ENCODE measurements around the gene ANXA5.
"Not testable (repeated sequence)": the region's sequence is repeated elsewhere in the genome, so short reads cannot be mapped to it uniquely, and the experiment has no call there.

ANXA5 gene

DNA sequence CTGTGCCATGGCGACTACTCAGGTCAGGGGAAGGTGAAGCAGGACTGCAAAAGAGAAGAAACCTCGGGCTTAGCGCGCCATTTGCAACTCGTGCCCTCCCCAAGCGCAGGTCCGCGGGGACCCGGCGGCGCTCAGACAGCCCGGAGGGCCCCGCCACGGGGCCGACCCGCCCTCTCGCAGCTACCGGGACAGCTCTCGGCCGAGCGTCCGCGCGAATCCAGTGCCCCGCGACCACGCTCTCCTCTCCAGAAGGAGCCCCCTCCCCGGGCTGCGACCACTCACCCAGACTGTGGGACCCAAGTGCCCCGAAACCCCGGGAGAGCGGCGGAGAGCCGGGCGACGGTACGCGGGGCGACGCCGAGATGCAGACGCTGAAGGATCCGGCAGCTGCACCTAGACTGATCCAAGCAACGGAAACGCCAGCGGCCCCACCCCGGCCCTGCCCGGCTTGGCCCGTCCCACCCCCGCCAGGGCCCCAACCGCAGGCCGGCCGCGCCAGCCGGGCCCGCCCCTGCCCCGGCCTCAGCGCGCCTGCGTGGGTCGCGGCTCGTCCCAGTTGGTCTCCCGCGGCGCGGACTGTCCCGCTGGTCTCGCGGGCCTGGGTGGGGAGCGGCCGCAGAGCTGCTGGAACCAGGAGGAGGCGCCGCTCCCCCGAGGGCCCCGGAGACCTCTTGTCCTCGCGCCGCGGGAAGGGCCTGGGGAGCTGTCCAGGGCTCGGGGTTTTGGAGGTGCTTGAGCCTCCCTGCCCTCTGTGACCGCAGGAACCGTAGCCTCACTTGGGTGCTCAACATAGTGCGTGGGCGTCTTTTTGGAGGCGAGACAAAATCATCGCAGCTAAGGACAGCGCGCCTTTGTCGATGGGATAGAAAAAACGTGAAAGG lies at the start of gene ANXA5:
Gene ANXA5, minus strand, starts transcription at position 400 of the 881 bp plus-strand sequence. Its CDS starts 391 bp downstream, at position 9.
- DNase-seq: peak; percentile 85

DNA sequence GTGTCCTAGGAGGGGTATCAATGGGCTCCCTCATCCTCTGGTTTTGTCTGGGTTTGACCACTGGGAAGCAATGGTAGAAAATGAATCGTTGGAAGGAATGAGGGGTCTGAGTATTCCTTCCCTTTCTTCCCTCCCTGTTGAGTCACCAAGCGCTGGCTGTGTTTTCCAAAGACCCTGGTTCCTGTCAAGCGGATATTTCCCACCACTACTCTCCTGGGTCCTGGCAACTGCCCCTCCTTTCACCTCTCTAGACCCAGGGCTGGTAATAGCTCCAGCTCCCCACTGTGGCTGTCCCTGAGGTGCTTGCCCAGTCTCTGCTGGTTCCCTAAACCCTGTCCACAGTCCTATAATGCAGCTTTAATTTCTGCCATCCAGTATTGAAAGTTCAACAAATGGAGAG lies 46.0 kb upstream of the ANXA5 start:
- DNase-seq: no peak

DNA sequence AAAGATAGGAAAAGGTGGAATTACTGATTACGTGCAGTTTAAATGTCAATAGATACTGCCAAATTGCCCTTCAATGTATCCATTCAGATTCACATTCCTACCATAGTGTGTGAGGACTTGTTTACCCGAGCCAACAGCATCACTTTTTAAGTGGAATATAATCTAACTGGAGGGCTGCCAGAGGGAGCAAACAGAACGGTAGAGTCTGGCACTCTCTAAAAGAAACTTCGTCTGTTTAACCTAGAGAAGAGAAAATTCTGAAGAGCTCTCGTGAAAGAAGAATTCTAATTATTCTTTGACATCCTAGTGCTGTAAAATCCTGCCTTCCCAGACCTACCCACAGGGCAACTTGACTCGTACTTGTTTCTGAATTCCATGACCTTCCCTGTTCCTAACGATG lies 45.0 kb upstream of the ANXA5 start:
- DNase-seq: no peak

DNA sequence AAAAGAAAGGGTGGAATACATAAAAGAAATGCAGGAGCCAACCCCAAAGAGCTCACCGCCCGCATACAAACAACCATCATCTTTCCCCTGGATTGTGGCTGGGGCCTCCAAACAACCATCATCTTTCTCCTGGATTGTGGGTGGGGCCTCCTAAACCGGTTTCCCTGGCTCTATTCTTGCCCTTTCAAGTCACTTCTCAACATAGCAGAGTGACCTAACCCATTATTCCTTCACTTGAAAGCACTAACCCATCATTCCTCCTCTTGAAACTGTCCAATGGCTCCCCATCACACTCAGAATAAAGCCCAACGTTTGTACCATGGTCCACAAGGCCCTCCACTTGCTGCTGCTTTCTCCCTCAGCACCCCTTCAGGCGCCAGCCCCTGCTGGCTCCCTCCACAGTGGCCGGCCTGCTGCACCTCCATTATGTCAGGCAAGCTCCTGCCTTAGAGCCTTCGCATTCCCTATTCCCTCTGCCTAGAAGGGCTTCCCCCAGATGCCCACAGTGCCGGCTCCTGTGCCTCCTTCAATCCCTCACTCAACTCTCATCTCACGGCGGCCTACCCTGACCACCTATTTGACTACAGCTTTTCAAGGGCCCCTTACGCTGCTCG lies 44.1 kb upstream of the ANXA5 start:
- no peak for DNase-seq

DNA sequence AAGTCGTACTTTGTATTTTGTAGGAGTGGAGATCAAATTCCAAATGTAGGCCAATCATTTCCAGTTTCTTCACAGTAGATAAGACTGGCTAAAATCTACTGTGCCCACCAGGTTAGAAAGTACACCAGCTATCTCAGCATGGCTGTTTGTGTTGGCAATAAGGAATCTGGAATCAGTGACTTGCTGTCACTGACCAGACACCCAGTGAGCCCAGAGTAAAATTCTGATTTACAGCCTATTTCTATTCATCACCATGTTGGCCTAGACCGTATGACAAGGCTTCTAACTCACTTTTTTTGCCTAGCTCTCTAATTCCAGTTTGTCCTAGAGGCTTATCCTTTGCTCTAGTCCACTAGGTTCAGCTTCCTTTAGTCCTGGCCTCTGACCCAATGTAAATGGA lies 42.8 kb upstream of the ANXA5 start:
- no peak for DNase-seq

DNA sequence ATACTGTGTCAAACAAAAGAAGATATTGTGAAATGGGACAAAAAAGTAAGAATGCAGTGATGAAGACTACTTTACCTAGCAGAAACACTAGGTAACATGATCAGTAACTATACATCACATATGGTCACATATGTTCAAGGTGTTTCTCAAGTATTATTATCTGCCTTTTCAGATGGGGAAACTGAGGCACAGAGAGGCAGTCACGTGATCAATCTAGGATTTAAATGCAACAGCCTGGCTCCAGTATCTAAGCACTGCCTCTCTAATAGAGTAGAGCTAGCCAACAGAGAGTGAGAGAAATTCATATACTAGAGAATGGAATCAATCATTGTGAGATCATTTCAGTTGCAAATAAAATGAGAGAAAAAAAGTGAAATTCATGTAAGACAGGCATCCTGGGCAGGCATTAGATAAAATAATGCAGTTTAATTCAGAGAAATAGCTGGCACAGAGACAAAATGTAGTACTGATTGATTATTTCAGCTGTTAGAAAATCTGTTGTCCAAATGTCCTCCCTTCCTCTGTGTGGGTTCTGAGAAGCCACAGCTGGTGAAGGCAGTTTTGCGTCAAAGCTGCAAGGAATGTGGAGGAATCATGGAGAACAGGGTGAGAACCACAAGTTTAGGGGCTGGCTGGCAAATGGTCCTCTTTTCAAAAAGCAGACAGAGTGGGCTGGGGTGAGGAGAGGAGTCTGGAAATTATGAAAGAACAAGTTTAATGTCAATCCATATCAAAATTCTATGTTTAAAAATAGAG lies 42.2 kb upstream of the ANXA5 start:
- DNase-seq: no peak

DNA sequence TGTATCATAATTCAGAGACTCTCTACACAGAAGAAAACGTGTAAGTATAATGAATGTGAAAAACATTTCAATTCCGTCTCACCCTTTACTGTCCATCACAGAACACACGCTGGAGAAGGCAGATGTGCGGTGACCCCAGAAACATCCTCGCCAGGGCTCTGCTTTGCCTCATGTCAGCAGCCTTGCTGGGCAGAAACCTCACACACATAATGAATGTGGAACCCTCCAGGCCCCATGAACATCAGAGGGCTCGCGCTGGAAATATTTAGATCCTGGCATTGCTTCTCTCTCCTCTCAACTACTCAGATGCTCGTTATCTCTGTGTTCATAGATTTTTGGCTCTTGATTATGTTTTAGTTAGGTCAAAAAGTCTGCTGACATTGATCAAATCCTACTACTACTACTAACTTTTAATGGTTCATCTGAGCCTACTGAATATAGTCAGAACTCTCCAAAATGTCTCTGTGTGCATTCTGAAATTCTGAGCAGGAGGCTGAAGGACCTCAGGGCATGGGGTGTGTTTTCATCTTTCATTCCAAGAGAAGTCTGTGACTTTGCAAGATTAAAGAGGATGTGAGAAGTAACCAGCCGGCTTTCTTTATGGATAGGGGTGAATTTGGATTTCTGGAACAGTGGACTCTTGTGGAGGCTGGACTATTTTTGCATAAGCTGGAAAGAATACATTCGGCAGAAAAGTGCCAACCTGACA lies 41.2 kb upstream of the ANXA5 start:
- DNase-seq: no peak

DNA sequence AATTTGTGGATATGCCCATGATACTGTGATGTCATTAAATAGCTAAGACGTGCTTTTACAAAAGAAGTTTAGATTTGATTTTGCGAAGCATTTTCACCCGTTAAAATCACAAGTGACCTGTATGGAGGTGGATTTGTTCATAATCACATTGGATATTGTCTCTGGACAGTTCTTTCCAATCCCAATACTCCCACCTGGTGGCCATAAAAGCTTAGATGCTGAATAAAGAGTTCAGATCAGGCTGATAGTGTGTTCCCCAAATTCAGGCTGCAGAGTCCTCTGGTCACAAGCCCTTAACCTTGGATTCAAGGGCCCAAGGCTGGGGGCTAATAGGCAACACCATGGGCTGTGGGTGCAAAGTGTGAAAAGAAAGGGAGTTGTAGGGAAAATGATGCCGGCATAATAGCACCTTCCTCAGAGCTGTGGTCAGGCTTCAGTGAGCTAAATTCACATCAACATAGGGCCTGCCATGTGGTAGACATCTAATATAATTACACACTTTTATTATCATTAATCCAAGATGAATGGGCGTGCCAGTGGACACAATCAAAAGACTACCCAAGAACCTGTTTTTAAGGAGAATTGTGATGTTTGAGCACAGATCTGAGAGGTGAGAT lies 40.1 kb upstream of the ANXA5 start:
- DNase-seq: no peak

DNA sequence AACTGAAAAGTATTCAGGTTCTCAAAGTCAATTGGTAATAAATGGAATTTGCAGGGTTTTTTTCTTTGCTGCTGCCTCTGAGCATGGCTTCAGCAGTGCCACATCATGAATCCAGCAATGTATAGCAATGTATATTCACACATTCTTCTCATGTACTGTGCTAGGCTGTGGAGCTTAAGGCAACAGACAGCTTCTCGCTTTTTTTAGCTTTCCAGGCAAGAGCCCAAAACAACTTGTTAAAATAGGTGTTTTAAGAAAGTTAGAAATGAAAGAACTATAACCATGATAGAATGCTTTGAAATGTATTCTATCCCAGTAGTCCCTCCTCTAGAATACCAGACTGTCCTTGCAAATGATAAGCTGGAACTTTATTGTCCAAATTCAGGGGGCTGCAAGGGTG lies 37.8 kb upstream of the ANXA5 start:
- DNase-seq: no peak

DNA sequence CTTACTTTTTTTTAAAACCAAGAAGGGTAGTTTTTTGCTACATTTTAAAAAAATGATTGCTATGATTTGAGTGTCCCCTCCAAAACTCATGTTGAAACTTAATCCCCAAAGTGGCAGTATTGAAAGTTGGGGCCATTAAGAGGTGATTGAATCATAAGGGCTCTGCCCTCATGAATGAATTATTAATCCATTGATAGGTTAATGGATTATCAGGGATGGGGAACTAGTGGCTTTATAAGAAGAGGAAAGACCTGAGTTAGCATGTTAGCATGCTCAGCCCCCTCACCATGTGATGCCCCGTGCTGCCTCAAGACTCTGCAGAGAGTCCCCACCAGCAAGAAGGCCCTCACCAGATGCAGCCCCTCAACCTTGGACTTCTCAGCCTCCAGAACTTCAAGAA lies 37.2 kb upstream of the ANXA5 start:
- DNase-seq: no peak

DNA sequence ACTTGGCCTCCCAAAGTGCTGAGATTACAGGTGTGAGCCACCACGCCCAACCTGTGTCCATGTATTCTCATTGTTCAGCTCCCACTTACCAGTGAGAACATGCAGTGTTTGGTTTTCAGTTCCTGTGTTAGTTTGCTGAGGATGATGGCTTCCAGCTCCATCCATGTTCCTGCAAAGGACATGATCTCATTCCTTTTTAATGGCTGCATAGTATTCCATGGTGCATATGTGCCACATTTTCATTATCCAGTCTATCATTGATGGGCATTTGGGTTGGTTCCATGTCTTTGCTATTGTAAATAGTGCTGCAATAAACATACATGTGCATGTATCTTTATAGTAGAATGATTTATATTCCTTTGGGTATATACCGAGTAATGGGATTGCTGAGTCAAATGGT lies 33.0 kb upstream of the ANXA5 start:
- DNase-seq: not testable (repeated sequence)

DNA sequence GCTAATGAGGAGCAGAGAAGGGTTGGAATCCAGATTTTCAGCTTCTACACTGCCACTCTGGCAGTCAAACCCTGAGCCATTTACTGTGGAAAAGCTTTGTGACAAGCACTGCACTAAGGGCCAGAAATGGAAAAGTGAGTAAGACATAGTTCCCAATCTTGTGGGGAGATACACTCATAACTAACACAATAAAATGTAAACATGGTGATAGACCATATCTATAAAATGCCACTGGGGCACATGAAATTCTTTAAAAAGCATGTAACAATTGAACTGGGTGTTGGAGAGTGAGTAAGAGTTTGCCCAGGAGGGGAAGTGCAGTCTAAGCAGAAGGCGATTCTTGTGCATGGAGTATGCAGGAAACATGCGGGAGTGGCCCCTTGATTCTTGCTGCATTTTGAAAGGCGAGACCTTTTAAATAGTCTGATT lies 32.0 kb upstream of the ANXA5 start:
- no peak for DNase-seq

DNA sequence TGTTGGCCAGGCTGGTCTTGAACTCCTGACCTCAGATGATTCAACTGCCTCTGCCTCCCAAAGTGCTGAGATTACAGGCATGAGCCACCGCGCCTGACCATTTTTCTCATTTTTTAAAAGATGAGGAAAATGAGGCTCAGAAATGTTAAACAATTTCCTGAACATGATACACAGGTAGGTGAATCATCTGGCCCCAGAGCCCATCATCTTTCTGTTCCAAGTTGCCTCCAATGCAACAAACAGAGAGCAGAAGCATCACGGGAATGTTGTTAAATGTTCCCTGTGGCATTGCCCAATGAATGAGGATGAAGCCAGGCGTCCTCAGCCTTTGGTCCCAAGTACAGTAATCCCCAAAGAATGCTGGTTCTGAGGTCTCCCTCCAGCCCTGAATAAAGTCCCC lies 31.3 kb upstream of the ANXA5 start:
- no peak for DNase-seq

DNA sequence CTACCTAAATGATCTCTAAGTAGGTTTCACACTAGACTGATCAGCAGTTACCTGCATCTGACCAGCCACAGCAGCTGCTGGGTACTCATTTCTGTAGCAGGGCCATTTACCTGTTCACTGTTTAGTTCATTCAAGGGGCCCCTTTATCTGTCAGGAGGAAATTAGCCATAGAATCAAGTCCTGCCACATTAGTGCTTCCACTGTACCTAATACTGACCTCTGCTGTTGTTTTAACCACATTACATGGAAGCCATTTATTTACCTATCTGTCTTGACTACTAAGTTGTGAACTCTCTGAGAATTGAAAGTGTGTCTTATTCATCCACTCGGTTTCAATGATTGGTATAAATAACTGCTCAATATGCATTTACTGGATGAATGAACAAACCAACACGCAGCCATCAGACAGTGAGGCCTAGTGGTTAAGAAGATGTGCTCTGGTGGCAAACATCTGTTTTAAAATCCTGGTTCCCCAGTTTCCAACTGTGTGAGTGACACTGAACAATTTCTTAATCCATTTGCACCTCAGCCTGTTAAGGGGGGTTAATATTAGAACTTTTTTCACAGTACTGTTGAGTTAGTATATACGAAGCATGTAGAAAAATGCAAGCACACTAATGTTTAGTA lies 30.0 kb upstream of the ANXA5 start:
- peak; percentile 60 for DNase-seq

DNA sequence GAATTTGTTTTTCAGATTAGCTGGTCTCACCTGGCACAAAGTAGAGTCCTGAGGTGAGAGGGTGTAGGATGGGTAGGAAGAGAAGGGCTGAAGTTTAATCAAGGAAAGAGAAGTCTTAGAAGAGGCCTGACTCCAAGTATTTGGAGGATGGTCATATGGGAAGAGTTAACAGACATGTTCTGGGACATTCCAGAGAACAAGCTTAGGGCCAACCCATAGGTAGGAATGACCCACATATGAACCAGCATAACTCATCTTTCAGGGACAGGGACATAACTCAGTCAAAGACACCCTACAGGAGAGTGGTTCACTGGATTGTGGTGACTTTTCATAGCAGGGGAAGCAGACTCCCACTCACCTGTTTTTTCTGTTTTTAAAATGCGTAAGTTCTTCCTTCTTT lies 27.9 kb upstream of the ANXA5 start:
- DNase-seq: no peak

DNA sequence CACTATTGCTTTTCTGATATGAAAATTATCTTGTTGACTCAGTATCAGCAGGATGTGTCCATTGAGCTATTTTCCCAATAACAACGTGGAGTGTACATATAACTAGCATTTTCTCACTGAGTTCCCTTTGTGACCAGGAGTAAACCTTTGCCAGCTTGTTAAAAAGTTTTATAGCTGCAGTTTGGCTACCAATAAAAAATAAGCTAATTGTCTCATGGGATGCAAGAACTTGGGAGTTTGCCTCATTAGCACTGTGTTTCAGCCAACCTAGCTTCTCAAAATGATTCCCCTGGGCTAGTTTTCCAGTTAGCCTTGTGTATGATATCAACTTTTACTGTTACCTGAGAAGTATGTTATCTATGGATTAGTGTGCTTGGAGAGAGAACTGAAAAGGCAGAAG lies 24.9 kb upstream of the ANXA5 start:
- DNase-seq: no peak

DNA sequence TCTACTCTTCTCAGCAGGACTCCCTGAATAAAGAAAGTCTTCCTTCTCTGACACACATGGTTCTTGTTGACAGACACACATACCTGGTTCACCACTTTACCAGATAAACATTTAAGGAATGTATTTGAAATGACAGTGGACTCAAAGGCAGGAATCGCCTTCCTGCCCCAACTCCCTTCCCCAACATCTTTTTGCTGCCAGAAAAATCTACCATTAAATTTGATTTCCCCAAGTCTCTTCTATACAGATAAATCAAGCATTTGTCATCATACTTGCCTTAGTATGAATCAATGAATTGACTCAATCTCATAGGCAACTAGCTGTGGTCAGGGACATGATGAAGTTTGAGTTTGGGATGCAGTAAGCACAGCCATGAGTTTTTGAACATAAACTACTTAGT lies 23.3 kb upstream of the ANXA5 start:
- no peak for DNase-seq

DNA sequence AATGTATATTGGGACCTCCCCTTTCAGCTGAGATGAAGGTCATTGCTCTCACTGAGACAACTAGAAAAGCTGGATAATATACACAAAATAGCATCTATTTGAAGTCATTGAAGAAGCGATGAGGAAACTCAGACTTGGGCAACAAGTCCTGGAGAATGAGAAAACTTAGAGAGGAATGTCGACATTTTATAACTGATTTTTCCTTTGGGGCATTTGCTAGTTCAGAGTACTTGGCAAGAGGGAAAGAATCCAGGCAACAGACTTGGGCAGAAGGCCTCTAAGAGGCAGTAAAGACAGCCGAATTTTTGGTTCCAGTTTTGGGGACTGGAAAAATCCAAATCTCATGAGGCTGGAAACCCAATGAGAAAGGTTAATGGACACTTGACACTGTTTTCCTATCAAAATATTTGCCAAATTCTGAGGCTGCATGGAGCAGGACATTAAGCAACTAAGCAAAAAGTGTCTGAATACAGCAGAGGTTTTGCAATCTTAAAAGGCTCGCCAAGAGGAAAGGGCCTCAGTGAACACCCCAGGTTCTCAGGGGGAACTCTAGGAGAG lies 21.0 kb upstream of the ANXA5 start:
- DNase-seq: no peak

DNA sequence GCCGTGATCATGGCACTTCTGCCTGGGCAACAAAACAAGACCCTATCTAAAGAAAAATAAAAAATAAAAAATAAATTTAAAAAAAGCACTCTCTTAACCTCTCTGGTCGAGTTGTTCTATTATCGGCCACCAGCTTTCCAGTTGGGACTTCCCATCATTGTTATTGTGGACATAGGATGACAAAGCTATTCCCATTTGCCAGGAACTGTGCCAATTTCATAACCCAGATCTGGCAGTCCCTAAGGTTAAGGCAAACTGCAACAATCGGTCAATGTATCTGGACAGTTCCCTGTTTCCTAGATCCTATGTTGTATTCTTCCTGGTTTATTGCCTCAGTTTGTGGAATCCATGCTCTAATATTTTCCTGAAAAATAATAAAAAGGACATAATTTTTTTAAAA lies 17.8 kb upstream of the ANXA5 start:
- no peak for DNase-seq

DNA sequence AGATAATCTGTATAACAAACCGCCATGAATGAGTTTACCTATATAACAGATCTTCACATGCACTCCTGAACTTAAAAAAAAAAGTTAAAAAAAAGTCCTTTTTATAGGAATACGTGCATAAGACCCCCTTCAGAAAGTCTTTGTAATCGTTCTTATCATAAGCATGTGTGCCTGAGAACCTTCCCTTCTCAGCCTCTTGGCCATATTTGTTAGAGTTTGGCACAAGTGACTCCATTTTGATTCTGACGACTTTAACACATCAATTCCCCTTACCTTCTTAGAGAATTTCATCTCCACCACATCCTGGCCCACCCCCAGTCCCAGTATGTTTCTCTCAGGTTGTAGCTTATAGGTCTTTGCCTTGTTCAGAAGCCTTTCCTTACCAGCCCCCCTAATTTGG lies 16.0 kb upstream of the ANXA5 start:
- DNase-seq: no peak

DNA sequence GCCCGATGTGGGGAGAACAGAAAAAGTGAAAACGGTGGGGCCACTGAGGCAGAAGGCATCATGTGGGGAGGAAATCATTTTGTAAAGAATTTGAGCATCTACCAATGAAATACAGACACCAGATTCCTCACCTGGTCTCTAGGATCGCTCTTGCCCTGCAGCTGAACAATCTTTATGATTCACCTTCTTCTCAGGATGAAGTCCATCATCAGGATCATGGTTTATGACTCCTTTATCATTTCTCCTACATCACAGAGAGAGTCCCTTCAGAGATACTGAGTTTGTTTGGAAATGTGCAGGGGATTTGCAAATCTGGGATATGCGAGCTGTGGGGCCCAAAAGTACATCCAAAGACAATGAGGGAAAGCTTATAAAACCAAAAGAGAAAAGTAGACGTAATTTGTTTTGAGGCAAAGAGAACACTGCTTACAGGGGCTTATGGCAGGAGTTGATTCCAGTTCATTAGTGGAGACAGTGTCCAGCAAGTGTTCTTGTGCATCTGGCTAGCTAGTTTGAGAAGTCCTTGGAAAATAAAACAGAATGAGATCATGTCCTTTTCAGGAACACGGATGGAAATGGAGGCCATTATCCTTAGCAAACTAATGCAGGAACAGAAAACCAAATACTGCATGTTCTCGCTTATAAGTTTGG lies 15.3 kb upstream of the ANXA5 start:
- DNase-seq: no peak

Data from activated CD8-positive, alpha-beta memory T cell treated with anti-CD3 and anti-CD28 coated beads for 24 hours (primary cell).